Measurements from ENCODE around the gene PTGDS. TPM values are rescaled to one million over a fixed set of nuclear protein-coding genes. Genes with fewer than 3 reads are reported as not detected.

The PTGDS gene
- total and polyA plus RNA-seq, 12 donors: 1,129 to 5,119 (median 3,777) TPM

DNA sequence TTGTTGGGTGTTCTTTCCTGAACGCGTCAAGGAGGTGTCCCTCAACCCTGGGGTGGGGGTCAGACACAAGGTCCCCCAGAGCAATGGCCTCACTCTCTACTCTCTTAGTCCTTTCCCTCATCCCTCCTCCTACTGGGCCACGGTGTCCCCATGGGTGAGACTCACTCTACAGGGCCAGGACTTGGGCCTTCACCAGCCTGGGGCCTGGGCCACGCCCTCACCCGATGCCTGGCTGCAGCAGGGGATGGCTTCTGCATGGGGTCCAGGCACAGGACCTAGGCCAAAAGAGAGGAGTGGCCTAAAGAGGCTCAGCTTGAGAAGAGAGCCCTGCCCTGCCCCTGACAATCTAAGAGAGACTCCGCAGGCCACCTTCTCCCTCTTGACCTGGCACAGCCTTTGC lies 19.4 kb upstream of the PTGDS start:
- DNase-seq (no peak), ATAC-seq (no peak)
- Histone ChIP-seq H3K4me3 (no peak overlapping the region), H3K9me3 (no peaks in the 10 kb centered on the region), H3K27me3 (no peaks in the 10 kb centered on the region), H3K36me3 (no peaks in the 10 kb centered on the region), H3K27ac (no peak overlapping the region), H3K4me1 (peaks cover 0 to 19% (median 6%) of the 10 kb centered on the region in 9 donors)
- WGBS, 2 donors: 90 to 93% methylated on average over 6 of the region's 6 CpGs
- intact Hi-C loops (cut with DNase I): no loop called here
- TF ChIP-seq CTCF (IDR thresholded peaks at IDR 0.05): no peak

- Histone ChIP-seq H3K4me1 (peaks cover 0 to 24% (median 6%) of the 10 kb centered on the region in 9 donors), H3K27ac (no peak overlapping the region), H3K36me3 (no peaks in the 10 kb centered on the region), H3K4me3 (no peak overlapping the region), H3K27me3 (no peaks in the 10 kb centered on the region), H3K9me3 (no peaks in the 10 kb centered on the region)
- no peak for ATAC-seq
- TF ChIP-seq CTCF (IDR thresholded peaks at IDR 0.05): no peak
- intact Hi-C loops (cut with DNase I): no loop called here
- 97 to 99% methylated on average over 7 of the region's 7 CpGs for WGBS, 2 donors
- DNase-seq: no peak
These were observed 18.8 kb upstream of the PTGDS start for GRCh38 chr9:136958473-136958872.

DNA sequence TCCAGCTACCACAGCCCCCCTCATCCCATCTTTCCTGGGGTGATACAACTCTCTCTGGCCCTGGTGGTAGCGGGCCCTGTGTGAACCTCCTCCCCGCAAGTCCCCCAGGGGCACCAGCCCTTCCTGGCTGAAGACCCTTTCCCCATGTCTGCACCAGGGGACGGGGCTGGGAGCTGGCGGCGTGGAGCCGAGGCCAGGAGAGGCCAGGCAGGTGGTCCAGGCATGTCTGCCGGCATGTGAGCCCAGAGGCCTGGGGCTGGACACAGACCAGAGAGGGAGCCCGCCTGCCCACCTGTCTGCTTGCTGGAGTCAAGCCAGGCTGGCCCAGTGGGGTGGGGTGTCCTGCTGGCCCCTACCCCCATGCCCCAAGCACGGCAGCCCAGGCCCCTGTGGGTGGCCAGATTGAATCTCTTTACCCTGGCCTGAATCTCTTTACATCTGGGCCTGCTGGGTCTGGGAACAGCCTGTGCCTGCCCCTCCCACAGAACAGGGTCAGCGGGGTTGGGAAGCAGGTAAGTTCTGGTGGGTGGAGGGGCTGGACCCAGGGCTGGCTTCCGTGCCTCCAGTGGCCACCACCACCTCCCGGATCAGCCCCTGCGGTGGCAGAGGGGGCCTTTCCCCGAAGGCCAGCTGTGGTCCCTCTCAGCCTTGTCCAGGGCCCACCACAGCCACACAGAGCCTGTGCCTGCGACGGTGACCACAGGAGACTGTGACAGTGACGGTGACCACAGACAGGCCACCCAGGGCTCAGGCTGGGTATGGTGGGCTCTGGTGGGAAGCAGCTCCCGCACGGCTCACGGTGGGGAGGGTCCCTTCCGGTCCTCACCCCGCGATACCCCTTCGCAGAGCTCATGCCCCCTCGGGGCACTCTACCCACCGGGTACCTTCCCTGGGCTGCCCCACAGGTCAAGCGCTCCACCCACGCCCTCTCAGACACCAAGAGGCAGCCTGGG lies 18.1 kb upstream of the PTGDS start:
- peak in 1 of 2 donors; percentile 14 for DNase-seq
- intact Hi-C loops (cut with DNase I): no loop called here
- no peak for TF ChIP-seq CTCF (IDR thresholded peaks at IDR 0.05)
- Histone ChIP-seq H3K27me3 (no peaks in the 10 kb centered on the region), H3K9me3 (no peaks in the 10 kb centered on the region), H3K4me3 (no peak overlapping the region), H3K4me1 (peaks cover 0 to 32% (median 8%) of the 10 kb centered on the region in 9 donors), H3K27ac (peak overlapping the region in 1 of 10 donors; percentile 65), H3K36me3 (no peaks in the 10 kb centered on the region)
- WGBS, 2 donors: 87 to 90% methylated on average over 28 of the region's 28 CpGs
- ATAC-seq: peak in 1 of 8 donors; percentile 15

DNA sequence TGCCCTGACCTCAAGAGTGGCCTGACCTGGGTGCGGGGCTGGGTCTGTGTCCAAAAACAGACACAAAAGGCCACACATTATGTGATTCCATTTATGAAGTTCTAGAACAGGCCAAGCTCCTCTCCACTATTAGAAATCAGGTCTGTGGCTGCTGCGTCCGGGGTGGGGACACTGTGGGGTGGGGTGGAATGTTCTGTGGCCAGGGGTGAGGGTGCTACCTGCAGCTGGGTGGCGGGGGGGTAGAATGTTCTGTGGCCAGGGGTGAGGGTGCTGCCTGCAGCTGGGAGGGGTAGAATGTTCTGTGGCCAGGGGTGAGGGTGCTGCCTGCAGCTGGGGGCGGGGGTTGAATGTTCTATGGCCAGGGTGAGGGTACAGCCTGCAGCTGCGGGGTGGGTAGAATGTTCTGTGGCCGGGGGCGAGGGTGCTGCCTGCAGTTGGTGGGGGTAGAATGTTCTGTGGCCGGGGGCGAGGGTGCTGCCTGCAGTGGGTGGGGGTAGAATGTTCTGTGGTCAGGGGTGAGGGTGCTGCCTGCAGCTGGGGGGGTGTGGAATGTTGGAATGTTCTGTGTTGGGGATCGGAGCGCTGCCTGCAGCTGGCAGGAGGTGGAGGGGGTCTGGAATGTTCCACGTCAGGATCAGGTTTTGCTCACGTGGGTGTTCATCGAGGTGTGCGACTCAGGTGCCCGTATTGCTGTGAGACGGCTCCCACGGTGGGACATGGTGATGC lies 16.9 kb upstream of the PTGDS start:
- DNase-seq: no peak
- intact Hi-C loops (cut with DNase I): no loop called here
- Histone ChIP-seq H3K9me3 (no peaks in the 10 kb centered on the region), H3K27ac (peak overlapping the region in 1 of 10 donors; percentile 65), H3K36me3 (no peaks in the 10 kb centered on the region), H3K27me3 (no peaks in the 10 kb centered on the region), H3K4me1 (peaks cover 0 to 38% (median 14%) of the 10 kb centered on the region in 9 donors), H3K4me3 (no peak overlapping the region)
- no peak for TF ChIP-seq CTCF (IDR thresholded peaks at IDR 0.05)
- WGBS, 2 donors: 77 to 89% methylated on average over 19 of the region's 19 CpGs
- ATAC-seq: no peak

Measured in heart right ventricle (tissue), 16 donors.